HG03103 (cell line): ENCODE data around the gene TXNDC5.
"Not testable (repeated sequence)": the region's sequence is repeated elsewhere in the genome, so short reads cannot be mapped to it uniquely, and the experiment has no call there.

Experiments
- ATAC-seq: cut with Tn5 transposase; IDR thresholded peaks from one replicate; pipeline ENCODE4 v1.9.1; 2021; ENCODE audit warnings: low read depth; ENCODE audit not compliant: unreplicated experiment

TXNDC5 gene

DNA sequence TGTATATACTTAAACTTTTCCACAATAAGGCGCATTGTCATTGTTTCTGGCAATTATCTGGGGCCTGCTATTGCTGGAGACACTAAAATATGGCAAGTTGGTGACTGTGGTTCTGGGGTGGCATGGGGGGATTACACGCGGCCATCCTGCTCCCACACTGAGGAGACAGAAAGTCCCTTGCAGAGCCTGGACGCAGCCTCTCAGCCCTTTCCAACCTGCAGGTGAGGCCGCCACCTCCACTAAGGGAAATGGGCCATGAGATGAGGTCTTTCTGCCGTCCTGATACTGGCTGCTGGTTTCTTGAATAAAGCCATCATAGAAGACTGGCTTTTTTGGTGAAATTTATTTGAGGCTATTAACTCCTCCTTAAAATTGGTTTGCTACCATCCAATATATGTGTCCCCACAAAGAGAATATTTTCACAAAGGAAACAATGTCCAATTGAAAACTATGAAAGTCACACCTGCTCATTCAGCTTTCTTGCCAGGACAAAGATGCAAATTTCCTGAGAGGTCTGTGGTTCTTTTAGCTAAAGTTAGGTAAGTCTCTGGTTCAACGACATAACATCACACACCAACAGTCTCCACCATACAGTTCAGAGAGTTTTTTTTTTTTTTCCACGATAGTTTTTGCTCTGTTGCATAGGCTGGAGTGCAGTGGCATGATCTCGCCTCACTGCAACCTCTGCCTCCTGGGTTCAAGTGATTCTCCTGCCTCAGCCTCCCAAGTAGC is 13.0 kb downstream of the TXNDC5 start:
- peak; percentile 72 for ATAC-seq

DNA sequence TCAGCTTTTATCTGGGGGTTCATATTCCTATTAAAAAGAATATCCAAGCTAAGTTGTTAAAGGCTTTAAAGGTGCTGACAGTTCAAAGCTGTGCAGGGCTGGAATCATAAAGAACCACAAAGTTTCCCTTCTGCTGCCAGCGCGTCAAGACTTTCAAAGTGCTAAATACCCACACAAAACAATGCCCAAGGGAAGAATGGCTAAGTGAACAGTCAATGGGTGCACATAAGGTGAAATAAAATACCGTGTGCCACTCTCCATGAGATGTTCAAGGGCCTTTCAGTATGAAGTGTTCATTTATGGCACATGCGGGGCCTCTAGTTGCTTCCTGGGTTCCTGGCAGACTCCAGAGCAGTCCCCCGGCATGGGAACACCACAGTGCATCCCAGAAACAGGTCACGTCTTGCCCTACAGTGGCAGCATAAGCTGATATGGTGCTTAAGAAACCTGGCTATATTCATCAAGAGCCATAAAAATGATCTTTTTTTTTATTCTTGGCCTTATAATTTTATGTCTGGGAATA is 14.1 kb downstream of the TXNDC5 start:
- no peak for ATAC-seq

DNA sequence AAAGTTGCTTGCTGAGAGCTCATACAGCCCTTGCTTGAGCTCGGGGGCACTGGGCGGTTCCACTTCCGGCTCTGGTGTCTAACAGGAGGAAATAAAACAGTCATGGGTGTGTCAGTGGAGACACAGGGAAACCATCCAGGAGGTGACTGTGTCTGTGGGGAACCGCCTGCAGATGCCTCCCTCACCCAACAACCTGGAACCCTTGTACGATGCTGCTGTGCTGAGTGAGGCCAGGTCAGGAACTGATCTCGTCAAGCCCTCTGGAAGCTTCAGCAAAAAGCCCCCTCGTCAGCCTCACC is 15.5 kb downstream of the TXNDC5 start:
- no peak for ATAC-seq

DNA sequence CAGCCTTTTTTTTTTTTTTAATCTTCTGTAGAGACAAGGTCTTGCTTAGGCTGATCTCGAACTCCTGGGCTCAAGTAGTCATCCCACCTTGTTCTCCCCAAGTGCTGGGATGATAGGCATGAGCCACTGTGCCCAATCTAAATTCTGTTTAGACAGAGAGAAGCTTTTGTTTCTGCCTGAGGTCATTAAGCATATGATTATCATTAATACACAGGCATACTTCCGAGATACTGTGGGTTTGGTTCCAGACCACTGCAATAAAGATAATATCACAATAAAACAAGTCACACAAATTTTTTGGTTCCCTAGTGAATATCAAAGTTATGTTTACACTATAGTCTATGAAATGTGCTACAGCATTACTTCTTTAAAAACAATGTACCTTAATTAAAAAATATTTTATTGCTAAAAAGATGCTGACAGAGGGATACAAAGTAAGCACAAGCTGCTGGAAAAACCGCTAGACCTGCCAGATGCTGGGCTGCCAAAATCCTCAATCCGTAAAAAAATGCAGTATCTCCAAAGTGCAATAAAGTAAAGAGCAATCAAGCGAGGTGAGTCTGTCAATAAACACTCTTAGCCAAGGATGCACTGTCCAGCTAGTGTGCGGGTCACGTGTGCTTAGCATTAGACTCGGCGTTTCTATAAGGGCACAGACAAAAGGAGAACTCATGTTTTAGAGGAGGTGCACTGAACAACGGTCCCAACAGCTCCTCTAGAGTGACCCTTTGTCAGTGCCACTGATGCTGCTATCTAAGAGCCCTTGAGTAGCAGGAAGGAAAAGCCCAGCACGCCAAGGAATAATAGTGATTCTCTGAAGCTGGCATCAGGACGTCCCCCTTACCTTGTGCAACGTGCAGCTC is 16.1 kb downstream of the TXNDC5 start:
- no peak for ATAC-seq

DNA sequence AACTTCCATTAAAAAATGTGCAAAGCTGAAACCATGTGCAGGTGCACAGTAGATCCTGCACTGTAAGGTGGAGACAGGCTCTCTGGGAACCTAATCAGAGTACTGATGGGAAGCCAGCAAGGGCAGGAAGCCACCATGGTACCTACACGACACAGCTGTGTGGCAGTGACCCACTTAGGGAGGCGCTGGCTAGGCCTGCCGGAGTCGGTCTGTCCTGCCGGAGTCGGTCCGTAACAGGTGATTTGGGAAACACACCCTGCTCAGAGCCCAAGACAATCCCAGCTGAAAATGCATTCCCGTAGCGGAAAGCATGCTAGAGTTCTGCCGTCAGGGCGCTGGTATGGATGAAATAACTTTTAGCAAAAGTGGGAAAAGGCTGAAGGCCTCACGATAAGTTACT is 17.2 kb downstream of the TXNDC5 start:
- ATAC-seq: no peak

DNA sequence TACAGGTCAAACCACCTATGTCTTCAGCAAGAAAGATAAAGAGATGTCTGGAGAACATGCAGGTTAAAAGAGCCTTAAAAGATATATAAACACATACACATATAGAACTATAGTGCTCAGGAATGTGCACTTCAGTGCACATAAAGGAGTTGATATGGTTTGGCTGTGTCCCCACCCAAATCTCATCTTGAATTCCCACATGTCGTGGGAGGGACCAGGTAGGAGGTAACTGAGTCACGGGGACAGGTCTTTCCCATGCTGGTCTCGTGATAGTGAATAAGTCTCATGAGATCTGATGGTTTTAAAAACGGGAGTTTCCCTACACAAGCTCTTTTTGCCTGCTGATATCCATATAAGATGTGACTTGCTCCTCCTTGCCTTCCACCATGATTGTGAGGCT is 18.2 kb downstream of the TXNDC5 start:
- not testable (repeated sequence) for ATAC-seq

DNA sequence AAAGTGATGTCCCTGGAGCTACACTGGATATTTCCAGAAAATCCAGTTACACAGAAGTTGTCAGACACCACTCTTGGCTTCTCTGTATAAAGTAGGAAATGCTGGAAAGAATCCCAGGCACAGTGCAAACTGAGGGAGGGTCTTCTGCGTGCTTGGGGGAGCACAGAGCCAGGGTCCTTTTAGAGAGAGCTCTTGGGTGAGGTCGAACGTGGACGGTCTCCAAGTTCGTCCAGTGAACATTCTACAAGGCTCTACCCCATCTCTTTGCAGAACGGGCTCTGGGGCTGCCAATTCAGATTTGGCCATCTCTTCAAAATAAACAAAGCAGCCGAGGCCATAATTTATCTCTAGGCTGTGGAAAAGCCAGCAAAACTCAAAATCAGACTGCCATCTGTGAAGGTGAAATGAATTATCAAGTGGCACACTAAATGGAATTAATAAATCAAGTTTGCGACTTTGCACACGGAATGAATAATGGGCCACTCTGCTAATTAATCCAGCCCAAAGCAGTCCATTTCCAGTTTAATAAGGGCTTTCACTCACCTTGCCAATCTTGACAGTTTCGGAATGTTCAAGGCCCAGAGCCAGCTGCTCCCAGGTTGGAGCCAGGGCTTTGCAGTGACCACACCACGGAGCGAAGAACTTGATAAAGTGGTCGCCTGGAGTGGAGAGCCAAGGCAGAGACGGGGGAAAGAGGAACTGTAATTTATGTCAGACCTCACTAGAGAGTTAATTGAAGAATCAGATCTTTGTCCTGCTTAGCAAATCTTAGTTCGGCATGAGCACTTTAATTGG is 19.3 kb downstream of the TXNDC5 start:
- no peak for ATAC-seq

DNA sequence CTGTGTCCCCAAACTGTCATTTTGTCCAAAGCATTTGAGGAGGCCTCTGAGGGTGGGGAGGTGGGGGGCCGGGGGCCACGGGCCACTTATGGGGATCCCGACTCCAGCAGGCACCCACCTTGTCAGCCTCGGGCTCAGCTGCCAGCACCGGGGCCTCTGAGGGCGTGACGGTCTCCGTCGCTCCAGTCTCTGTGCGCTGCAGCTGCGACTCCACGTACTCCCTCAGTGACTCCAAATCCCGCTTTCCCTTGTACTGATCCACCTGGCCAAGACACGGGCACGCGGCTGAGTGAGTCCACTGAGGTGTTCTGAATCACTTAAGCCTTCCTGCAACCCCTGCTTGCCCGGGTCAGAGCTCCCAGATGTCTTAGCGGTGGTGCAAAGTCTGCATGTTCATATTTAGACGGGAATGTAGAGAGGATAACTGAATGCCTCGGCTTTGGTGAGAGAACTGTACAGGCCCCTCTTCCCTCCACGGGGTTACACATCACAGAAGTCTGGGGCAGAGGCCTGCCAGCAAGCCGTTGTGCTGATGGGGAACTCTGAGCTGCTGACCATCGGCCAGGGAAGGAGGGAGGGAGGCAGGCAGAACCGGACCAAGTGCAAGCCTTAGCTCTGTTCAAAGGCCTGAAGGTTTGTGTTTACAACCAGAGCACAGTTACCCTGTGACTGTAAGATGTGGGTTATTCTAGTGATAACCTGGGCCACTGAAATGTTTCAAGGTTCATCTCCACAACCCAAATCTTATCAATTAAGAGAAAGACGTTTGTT is 21.8 kb downstream of the TXNDC5 start:
- no peak for ATAC-seq

DNA sequence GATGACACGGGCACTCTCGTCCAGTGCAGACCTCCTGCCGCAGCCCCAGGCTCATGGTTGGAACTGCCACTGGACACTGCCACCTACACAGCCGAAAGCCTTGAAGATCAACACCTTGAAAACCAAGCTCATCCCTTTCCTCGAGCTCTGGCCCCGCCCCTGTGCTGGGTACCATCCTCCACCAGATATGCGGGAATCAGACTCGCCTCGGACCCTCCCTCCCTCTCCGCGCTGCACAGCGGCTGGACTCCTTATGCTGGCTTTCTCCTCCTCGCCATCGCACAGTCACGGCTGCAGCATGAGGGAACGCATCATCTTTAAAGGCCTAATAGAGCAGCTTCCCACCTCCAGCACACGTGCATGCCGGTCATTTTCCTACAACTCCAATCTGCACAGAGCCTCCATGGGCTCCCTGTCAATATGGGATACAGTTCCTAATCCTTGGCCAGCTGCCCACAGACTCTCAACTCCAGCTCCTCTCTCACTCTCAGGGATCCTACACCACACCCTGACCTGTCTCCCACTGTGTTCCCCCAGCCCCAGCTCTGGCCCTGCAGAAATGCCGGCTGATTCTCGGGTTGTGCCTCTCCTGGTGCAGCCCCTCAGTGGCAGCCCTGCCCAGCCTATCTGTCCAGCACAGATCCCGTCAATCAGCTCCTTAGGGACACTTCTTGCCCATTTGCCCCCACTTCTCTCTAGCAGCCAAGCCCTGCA is 23.2 kb downstream of the TXNDC5 start:
- ATAC-seq: no peak

DNA sequence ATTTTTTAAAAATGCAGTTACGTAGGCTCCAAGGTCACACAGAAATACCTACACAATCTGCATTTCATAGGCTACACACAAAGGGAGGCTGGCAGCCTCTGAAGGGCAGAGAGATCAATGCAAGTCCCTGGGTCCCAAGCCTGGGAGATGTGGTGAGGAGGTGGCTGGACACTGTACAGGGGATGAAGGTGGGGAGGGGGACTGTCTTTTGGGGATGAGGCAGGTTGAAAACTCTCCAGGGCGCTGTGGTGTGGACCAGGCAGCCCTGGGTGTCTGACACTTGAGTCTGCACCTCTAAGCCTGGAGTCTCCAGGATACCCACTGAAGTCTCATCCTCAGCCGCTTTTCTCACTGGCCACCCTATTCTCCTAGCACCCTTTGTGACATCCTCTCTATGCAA is 24.5 kb downstream of the TXNDC5 start:
- no peak for ATAC-seq

DNA sequence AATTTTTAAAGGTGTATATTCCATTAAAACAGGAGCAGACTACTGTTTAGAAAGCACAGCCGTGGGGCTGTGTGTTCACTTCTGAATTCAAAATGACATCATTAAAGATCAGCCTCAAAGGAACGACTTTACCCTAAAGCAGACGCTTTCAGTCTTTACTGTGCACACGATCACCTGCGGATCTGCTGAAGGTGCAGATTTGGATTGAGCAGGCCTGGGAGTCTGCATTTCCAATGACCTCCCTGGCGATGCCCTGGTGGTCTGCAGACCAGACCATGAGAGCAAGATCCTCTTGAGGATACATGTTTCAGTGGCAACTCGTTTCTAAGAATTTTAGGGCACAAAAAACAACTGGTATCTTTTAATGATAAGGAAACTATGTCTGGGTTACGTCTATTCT is 27.2 kb downstream of the TXNDC5 start:
- no peak for ATAC-seq

DNA sequence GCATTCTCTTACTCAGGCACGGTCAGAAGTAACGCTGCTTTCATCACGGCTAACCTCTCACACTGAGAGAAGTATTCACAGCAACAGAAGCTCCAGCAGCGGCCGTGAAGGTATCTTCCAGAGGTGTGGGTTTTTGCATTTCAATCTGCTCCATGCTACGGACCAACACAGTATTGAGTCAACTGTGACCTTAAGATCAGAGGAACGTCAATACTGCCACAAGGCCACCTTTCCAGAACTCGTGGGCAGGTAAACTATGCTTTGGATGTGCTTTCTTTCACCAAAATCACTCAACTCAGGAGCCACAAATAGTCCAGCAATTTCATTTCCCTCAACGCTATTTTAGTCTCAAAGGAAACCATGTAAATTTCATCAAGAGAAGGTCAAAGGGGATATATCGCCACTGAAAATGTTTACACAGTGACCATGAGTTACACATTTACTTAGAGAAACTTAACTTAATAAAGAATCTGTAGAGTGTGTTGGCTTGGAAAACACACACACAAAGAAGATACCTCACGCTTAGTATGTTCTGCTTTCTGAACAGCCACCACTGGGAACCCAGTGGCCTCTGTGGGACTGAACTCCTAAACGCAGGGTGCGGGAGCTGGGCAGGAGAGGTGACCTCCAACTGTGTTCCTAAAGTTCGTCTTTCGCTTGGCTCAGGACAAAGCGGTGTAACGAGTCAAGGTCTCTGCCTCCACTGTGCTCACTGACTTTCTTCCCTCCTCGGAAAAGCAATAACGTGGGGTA is 27.9 kb downstream of the TXNDC5 start:
- ATAC-seq: no peak

DNA sequence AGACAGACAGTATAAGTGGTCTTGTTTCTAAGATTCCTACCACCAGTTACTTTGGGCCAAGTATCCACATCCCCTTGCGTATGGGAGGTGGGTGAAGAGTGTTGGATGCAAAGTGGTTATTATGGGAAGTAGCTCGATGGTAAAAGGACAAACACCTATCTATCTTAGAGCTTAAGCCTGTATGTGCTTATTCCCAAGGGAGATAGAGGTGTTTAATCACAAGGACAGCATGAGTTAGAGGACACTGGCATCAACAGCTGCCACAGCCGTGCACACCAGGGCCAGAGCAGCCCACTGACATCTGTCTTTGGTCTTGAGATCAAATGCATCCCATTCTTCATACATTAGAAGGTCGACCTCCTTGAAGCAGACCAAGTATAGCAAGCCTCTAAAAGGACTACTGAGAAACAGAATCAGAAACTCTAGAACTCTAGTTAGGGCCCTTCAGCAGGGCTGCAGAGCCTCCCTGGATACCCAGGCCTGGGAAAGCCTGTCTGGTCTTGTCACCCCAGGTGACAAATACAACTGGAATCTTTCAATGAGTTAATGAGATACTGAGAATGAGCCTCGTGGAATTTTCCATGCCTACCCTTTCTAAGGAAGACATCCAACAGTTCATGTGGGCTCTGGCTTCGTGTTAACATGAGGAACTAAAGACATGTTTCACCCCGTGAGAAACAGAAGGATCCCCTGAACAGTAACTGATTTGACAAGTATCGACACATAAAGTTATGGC is 28.7 kb downstream of the TXNDC5 start:
- ATAC-seq: no peak

DNA sequence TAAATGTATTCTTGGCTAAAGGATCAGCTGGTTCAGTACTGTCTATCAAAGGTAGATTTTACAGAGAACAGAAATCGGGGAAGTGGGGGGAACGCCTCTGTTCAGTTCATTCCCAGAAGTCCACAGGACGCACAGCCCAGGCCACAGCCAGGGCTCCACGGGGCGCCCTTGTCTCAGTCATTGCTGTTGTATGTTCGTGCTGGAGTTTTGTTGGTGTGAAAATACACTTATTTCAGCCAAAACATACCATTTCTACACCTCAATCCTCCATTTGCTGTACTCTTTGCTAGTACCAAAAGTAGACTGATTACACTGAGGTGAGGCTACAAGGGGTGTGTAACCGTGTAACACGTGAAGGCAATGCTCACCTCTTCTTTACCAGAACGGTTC is 29.9 kb downstream of the TXNDC5 start:
- no peak for ATAC-seq

DNA sequence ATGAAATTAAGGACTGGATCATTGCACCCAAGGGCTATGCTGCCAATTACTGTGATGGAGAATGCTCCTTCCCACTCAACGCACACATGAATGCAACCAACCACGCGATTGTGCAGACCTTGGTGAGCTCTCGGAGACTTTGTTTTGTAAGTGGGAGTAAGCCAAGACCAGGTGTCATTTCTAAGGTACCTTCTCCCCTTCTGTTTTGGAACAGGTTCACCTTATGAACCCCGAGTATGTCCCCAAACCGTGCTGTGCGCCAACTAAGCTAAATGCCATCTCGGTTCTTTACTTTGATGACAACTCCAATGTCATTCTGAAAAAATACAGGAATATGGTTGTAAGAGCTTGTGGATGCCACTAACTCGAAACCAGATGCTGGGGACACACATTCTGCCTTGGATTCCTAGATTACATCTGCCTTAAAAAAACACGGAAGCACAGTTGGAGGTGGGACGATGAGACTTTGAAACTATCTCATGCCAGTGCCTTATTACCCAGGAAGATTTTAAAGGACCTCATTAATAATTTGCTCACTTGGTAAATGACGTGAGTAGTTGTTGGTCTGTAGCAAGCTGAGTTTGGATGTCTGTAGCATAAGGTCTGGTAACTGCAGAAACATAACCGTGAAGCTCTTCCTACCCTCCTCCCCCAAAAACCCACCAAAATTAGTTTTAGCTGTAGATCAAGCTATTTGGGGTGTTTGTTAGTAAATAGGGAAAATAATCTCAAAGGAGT is 30.4 kb downstream of the TXNDC5 start:
- no peak for ATAC-seq

DNA sequence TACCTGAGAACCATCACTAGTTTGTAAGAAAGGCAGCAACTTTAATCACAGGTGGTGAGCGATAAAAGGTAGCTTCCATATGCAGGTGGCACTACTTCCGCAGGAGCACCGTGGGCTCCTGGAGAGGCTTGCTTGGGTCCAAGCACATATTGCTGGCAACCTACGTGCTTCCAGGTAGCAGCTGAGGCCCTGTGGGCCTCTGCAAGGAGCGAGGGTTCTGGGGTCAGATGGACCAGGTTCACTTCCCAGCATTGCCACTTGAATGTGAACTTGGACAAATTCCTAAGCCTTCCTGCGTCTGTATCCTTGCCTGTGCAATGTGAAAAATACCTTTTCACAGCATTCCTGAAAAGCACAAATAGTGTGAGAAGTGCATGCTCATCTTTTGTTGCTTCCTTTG is 31.0 kb downstream of the TXNDC5 start:
- ATAC-seq: no peak

DNA sequence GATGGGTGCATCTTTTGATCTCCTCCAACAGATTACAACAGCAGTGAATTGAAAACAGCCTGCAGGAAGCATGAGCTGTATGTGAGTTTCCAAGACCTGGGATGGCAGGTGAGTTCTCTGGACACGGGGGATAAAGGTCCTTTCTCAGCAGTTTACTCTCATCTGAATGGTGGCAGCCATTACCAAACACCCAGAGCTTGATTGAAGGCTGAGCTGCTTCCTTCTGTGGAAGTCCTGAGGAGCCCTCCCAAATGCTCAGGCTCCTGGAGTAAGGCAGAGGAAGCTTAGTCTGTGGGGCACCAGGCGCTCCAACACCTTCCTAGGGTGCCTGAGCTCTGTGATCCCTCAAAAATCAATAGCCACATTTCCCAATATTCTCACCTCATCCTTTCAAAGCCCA is 31.5 kb downstream of the TXNDC5 start:
- ATAC-seq: no peak
